RWPE2 (cell line): Measurements from ENCODE around the gene WIPF2.

ENCODE experiments used
- ATAC-seq: fragments of 200-7000 bp; cut with Tn5 transposase; 3 replicates; pipeline ENCODE4 v1.9.1; 2021; ENCODE audit warnings: low read depth
- DNase-seq: peaks from one replicate; pipeline ENCODE4 v3.0.0-alpha.2; 2020; ENCODE audit warnings: low spot score
- H3K27ac ChIP-seq: fragments of 450-650 bp; 2 replicates; pipeline ENCODE4 v1.5.1; 2017; ENCODE audit warnings: mild to moderate bottlenecking; ENCODE audit not compliant: poor library complexity, severe bottlenecking
- H3K27me3 ChIP-seq: fragments of 250-450 bp; sonication (Bioruptor Pico); 2 replicates; pipeline ENCODE4 v1.5.1; 2021; ENCODE audit warnings: mild to moderate bottlenecking, moderate library complexity; ENCODE audit not compliant: insufficient read depth, poor library complexity, severe bottlenecking
- H3K36me3 ChIP-seq: fragments of 250-450 bp; sonication (Bioruptor Pico); 2 replicates; pipeline ENCODE4 v1.5.1; 2020; ENCODE audit warnings: low read depth, mild to moderate bottlenecking, moderate library complexity
- H3K4me1 ChIP-seq: fragments of 250-450 bp; sonication (Bioruptor Pico); 2 replicates; pipeline ENCODE4 v1.5.1; 2021; ENCODE audit warnings: mild to moderate bottlenecking, moderate library complexity; ENCODE audit not compliant: insufficient read depth, poor library complexity, severe bottlenecking
- H3K4me3 ChIP-seq: fragments of 250-450 bp; sonication (Bioruptor Pico); 2 replicates; pipeline ENCODE4 v1.5.1; 2021; ENCODE audit warnings: mild to moderate bottlenecking, moderate library complexity; ENCODE audit not compliant: severe bottlenecking
- H3K9me3 ChIP-seq: fragments of 250-450 bp; sonication (Bioruptor Pico); 2 replicates; pipeline ENCODE4 v1.5.1; 2021; ENCODE audit warnings: mild to moderate bottlenecking, moderate library complexity; ENCODE audit not compliant: severe bottlenecking
- CTCF ChIP-seq: fragments of 450-650 bp; IDR thresholded peaks from one replicate; pipeline ENCODE4 v1.5.1; 2017; ENCODE audit warnings: mild to moderate bottlenecking, moderate library complexity; ENCODE audit not compliant: poor library complexity, severe bottlenecking

WIPF2 gene

DNA sequence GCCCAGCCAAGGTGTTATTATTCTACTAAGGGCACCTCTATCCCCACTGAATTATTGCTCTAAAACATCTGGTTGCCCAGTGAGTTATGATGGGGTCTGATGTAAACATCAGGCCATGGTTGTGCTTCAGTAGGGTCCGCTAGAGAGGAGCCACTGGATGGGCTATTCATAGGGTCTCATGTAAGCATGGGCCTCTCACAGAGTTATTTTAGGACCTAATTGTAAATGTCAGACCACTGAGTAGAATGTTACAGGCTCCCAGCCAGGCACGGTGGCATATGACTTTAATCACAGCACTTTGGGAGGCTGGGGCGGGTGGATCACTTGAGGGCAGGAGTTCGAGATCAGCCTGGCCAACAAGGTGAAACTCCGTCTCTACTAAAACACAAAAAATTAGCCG, 36.5 kb upstream of the WIPF2 start:
- TF ChIP-seq CTCF = no peak
- no peak for ATAC-seq

GRCh38 chr17:40187238-40187637, 31.9 kb upstream of the WIPF2 start:
- ATAC-seq (no peak), DNase-seq (no peak)
- H3K27me3 ChIP-seq = no peaks in the 10 kb centered on the region
- no peak overlapping the region for H3K27ac ChIP-seq
- no peak for TF ChIP-seq CTCF
- H3K4me3 ChIP-seq = no peak overlapping the region
- no peaks in the 10 kb centered on the region for H3K9me3 ChIP-seq
- H3K36me3 ChIP-seq = no peaks in the 10 kb centered on the region
- no peaks in the 10 kb centered on the region for H3K4me1 ChIP-seq

More for the DNA sequence above, 36.5 kb upstream of the WIPF2 start:
- Histone ChIP-seq H3K36me3 (no peaks in the 10 kb centered on the region), H3K27ac (no peak overlapping the region), H3K4me3 (no peak overlapping the region), H3K9me3 (no peaks in the 10 kb centered on the region), H3K4me1 (peaks cover 15% of the 10 kb centered on the region), H3K27me3 (no peaks in the 10 kb centered on the region)
- DNase-seq = no peak

GRCh38 chr17:40188694-40189093, 30.4 kb upstream of the WIPF2 start:
- Histone ChIP-seq H3K27ac (no peak overlapping the region), H3K27me3 (no peaks in the 10 kb centered on the region), H3K36me3 (0 out of 2 replicates have a peak, but pooled peaks cover 2% of the 10 kb centered on the region), H3K9me3 (no peaks in the 10 kb centered on the region), H3K4me3 (no peak overlapping the region), H3K4me1 (no peaks in the 10 kb centered on the region)
- ATAC-seq (no peak), DNase-seq (no peak)
- TF ChIP-seq CTCF = no peak

DNA sequence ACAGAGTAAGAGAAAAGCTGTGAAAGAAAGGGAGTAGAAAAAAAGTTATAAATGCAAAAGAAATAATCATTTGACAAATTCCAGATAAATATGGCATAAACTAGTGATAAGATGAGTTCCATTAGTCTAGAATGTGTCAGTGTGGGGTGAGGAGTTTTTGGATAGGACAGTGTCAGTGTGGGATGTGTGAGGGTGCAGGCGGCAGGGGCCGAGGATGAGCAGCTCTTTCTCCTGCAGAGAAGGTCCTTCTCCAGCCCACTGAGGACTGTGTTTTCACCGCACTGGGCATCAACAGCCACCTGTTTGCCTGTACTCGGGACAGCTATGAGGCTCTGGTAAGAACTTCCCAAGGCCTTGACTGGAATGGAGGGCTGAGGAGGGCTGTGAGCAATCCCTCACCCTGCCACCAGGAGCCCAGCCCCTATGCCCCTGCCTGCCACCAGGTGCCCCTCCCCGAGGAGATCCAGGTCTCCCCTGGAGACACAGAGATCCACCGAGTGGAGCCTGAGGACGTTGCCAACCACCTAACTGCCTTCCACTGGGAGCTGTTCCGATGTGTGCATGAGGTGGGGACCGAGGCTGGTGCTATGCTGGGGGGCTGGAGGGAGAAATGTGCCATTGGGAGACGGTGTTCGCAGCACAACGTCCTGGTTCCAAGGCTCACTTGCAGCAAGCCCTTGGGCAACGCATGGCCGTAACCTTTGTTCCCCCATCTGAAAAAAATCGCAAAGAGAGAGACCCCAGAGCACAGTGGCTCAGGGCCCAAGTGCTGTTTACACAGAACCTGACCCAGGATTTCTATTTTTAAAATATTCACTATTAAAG, 28.7 kb upstream of the WIPF2 start:
- no peak for DNase-seq
- H3K27ac ChIP-seq = no peak overlapping the region

More for the DNA sequence above, 28.7 kb upstream of the WIPF2 start:
- Histone ChIP-seq H3K4me1 (peaks cover 9% of the 10 kb centered on the region), H3K9me3 (no peaks in the 10 kb centered on the region), H3K36me3 (0 out of 2 replicates have a peak, but pooled peaks cover 2% of the 10 kb centered on the region), H3K4me3 (no peak overlapping the region), H3K27me3 (no peaks in the 10 kb centered on the region)
- TF ChIP-seq CTCF = no peak
- ATAC-seq = peak; percentile 37
